ENCODE data around the gene KREMEN2.
"Not testable (repeated sequence)": the region's sequence is repeated elsewhere in the genome, so short reads cannot be mapped to it uniquely, and the experiment has no call there.

KREMEN2 gene

GRCh38 chr16:2933136-2933535, 30.9 kb upstream of the KREMEN2 start:
- peaks cover 63% of the 10 kb centered on the region for H3K36me3 Mint-ChIP-seq (ENCODE audit: low read depth)
- no peaks in the 10 kb centered on the region for H3K9me3 Mint-ChIP-seq
- H3K27me3 Mint-ChIP-seq: no peaks in the 10 kb centered on the region
- no peak for DNase-seq
- H3K4me3 Mint-ChIP-seq: no peak overlapping the region
- no peak overlapping the region for H3K27ac Mint-ChIP-seq
- no peaks in the 10 kb centered on the region for H3K4me1 Mint-ChIP-seq (ENCODE audit: low read depth)

- no peak overlapping the region for H3K27ac Mint-ChIP-seq
- H3K27me3 Mint-ChIP-seq: no peaks in the 10 kb centered on the region
Observed at GRCh38 chr16:2933701-2934100, 30.4 kb upstream of the KREMEN2 start.

GRCh38 chr16:2934450-2934849, 29.6 kb upstream of the KREMEN2 start:
- Mint-ChIP-seq H3K27me3 (no peaks in the 10 kb centered on the region), H3K4me3 (no peak overlapping the region), H3K4me1 (ENCODE audit: low read depth) (no peaks in the 10 kb centered on the region), H3K9me3 (no peaks in the 10 kb centered on the region), H3K36me3 (ENCODE audit: low read depth) (peaks cover 75% of the 10 kb centered on the region), H3K27ac (no peak overlapping the region)
- no peak for DNase-seq

More at GRCh38 chr16:2933701-2934100, 30.4 kb upstream of the KREMEN2 start:
- Mint-ChIP-seq H3K4me1 (ENCODE audit: low read depth) (no peaks in the 10 kb centered on the region), H3K9me3 (no peaks in the 10 kb centered on the region), H3K4me3 (no peak overlapping the region), H3K36me3 (ENCODE audit: low read depth) (peaks cover 68% of the 10 kb centered on the region)
- DNase-seq: no peak

DNA sequence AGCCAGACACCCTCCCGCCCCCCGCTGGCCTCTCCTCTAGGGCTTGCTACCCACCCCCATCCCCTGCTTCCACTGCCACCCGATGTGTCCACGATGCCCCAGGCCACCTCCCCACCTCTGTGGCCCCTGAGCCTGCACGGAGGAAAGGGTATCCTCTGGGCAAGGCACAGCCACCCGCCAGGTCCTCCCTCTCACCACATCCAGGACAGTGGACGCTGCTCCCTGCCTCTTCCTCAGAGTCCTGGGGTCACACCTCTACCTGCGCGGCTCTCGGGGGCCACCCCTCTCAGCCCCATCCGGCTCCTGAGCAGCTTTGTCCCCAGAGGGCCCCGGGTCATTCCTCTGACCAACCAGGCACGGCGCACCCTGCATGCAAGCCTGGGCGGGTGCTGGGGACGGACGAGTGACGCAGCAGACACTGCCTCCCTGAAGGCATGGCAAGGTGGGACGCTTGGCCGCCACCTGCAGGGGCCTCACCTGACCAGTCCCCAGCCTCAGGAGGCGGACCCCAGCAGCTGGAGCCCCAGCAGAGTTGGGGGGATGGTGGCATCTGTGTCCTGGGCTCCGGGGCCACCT, 27.6 kb upstream of the KREMEN2 start:
- Mint-ChIP-seq H3K36me3 (ENCODE audit: low read depth) (peaks cover 80% of the 10 kb centered on the region), H3K9me3 (no peaks in the 10 kb centered on the region), H3K27me3 (no peaks in the 10 kb centered on the region), H3K27ac (no peak overlapping the region), H3K4me3 (no peak overlapping the region), H3K4me1 (ENCODE audit: low read depth) (no peaks in the 10 kb centered on the region)
- no peak for DNase-seq

GRCh38 chr16:2937170-2937569, 26.9 kb upstream of the KREMEN2 start:
- Mint-ChIP-seq H3K36me3 (ENCODE audit: low read depth) (peaks cover 82% of the 10 kb centered on the region), H3K4me1 (ENCODE audit: low read depth) (no peaks in the 10 kb centered on the region), H3K4me3 (no peak overlapping the region)

GRCh38 chr16:2938206-2938605, 25.9 kb upstream of the KREMEN2 start:
- H3K36me3 Mint-ChIP-seq (ENCODE audit: low read depth): peaks cover 81% of the 10 kb centered on the region
- no peaks in the 10 kb centered on the region for H3K9me3 Mint-ChIP-seq
- H3K27ac Mint-ChIP-seq: no peak overlapping the region
- H3K4me3 Mint-ChIP-seq: no peak overlapping the region
- no peaks in the 10 kb centered on the region for H3K27me3 Mint-ChIP-seq
- no peak for DNase-seq
- H3K4me1 Mint-ChIP-seq (ENCODE audit: low read depth): no peaks in the 10 kb centered on the region

More at GRCh38 chr16:2937170-2937569, 26.9 kb upstream of the KREMEN2 start:
- H3K9me3 Mint-ChIP-seq: no peaks in the 10 kb centered on the region
- H3K27ac Mint-ChIP-seq: no peak overlapping the region
- DNase-seq: no peak
- no peaks in the 10 kb centered on the region for H3K27me3 Mint-ChIP-seq

- H3K27me3 Mint-ChIP-seq: no peaks in the 10 kb centered on the region
- H3K9me3 Mint-ChIP-seq: no peaks in the 10 kb centered on the region
- no peak for DNase-seq
- no peaks in the 10 kb centered on the region for H3K4me1 Mint-ChIP-seq (ENCODE audit: low read depth)
- peaks cover 74% of the 10 kb centered on the region for H3K36me3 Mint-ChIP-seq (ENCODE audit: low read depth)
- no peak overlapping the region for H3K27ac Mint-ChIP-seq
- H3K4me3 Mint-ChIP-seq: no peak overlapping the region
Observed at GRCh38 chr16:2939968-2940367, 24.1 kb upstream of the KREMEN2 start.

- Mint-ChIP-seq H3K9me3 (no peaks in the 10 kb centered on the region), H3K27ac (no peak overlapping the region), H3K27me3 (no peaks in the 10 kb centered on the region), H3K36me3 (ENCODE audit: low read depth) (peaks cover 68% of the 10 kb centered on the region), H3K4me1 (ENCODE audit: low read depth) (no peaks in the 10 kb centered on the region), H3K4me3 (no peak overlapping the region)
- DNase-seq: no peak
Observed at GRCh38 chr16:2942045-2942444, 22.0 kb upstream of the KREMEN2 start.

GRCh38 chr16:2943716-2944115, 20.4 kb upstream of the KREMEN2 start:
- not testable (repeated sequence) for DNase-seq; H3K4me1 Mint-ChIP-seq (ENCODE audit: low read depth); H3K9me3 Mint-ChIP-seq; H3K27me3 Mint-ChIP-seq; H3K4me3 Mint-ChIP-seq; H3K27ac Mint-ChIP-seq
- peaks cover 59% of the 10 kb centered on the region for H3K36me3 Mint-ChIP-seq (ENCODE audit: low read depth)

GRCh38 chr16:2946649-2947048, 17.4 kb upstream of the KREMEN2 start:
- Mint-ChIP-seq H3K27me3 (no peaks in the 10 kb centered on the region), H3K36me3 (ENCODE audit: low read depth) (peaks cover 42% of the 10 kb centered on the region), H3K27ac (no peak overlapping the region), H3K9me3 (no peaks in the 10 kb centered on the region), H3K4me1 (ENCODE audit: low read depth) (no peaks in the 10 kb centered on the region), H3K4me3 (no peak overlapping the region)
- no peak for DNase-seq

- Mint-ChIP-seq H3K9me3 (no peaks in the 10 kb centered on the region), H3K4me3 (no peak overlapping the region), H3K36me3 (ENCODE audit: low read depth) (peaks cover 22% of the 10 kb centered on the region), H3K4me1 (ENCODE audit: low read depth) (no peaks in the 10 kb centered on the region), H3K27me3 (no peaks in the 10 kb centered on the region), H3K27ac (no peak overlapping the region)
- DNase-seq: no peak
Observed at GRCh38 chr16:2948807-2949704, 15.0 kb upstream of the KREMEN2 start.

DNA sequence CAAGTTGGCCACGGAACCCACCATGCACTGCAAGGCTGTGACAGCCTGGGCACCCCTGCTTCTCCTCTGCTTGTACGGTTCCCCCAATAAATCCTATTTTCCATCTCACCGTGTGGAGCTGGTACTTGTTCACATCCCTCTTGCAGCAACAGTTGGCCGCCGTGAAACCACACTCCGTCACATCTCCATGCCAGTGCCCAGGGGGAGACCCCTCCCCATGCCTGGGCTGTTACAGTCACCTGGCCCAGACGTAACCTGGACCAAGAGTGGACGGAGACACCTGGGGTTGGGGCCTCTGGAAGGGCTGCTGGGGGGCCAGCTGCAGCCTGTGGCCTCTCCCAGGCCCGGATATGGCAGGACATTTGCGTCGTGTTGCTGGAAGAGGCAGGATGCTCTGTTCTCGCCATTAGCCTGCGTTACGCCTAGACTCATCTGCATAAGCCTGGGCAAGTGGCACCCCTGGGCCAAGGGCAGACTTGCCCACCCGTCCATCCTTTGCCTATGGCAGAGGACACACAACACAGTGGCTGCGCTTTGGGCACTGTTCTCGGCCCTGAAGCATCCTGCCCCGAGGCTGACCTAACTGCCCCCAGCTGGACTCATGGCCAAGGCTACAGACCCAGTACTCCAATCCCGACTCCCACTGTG, 14.2 kb upstream of the KREMEN2 start:
- no peak overlapping the region for H3K27ac Mint-ChIP-seq
- H3K4me1 Mint-ChIP-seq (ENCODE audit: low read depth): no peaks in the 10 kb centered on the region
- DNase-seq: no peak
- no peaks in the 10 kb centered on the region for H3K27me3 Mint-ChIP-seq
- no peak overlapping the region for H3K4me3 Mint-ChIP-seq
- H3K9me3 Mint-ChIP-seq: no peaks in the 10 kb centered on the region
- H3K36me3 Mint-ChIP-seq (ENCODE audit: low read depth): peaks cover 22% of the 10 kb centered on the region

- H3K27me3 Mint-ChIP-seq: no peaks in the 10 kb centered on the region
- no peak overlapping the region for H3K27ac Mint-ChIP-seq
- peaks cover 22% of the 10 kb centered on the region for H3K36me3 Mint-ChIP-seq (ENCODE audit: low read depth)
- H3K9me3 Mint-ChIP-seq: no peaks in the 10 kb centered on the region
- DNase-seq: no peak
- no peaks in the 10 kb centered on the region for H3K4me1 Mint-ChIP-seq (ENCODE audit: low read depth)
- H3K4me3 Mint-ChIP-seq: no peak overlapping the region
Observed at GRCh38 chr16:2950353-2950724, 13.7 kb upstream of the KREMEN2 start.

DNA sequence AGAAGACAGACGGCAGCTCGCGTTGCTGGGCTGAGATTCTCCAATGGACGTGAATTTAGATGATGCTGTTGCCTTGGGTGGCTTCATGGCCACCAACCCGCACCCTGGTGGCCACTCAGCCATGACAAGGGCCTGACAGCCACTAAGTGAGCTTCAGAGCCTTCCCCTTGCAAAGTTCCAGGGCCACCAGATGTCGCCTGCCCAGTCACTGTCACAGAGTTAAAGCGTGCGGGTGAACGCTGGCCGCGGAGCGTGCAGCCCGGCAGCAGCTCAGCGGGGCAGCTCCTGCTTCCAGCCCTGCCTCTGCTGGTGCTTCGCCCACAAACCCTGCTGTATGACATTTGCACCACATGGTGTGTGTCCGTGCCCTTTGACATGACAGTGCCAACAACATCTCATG, 13.3 kb upstream of the KREMEN2 start:
- Mint-ChIP-seq H3K4me1 (ENCODE audit: low read depth) (no peaks in the 10 kb centered on the region), H3K36me3 (ENCODE audit: low read depth) (peaks cover 22% of the 10 kb centered on the region), H3K9me3 (no peaks in the 10 kb centered on the region), H3K27ac (no peak overlapping the region), H3K4me3 (no peak overlapping the region), H3K27me3 (no peaks in the 10 kb centered on the region)
- DNase-seq: no peak

DNA sequence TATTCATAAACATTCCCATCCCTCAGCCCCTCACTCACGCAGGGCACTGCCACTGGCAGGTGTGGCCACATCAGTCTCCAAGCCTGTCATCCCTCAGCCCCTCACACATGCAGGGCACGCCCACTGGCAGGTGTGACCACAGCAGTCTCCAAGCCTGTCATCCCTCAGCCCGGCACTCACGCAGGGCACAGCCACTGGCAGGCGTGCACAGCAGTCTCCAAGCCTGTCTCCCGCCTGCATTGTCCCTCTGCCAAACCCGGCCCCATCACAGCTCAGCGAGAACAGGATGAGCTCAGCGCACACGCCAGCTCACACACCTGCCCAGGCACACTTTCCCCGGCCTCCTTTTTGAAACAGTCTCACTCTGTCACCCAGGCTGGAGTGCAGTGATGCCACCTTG, 11.4 kb upstream of the KREMEN2 start:
- Mint-ChIP-seq H3K27ac (no peak overlapping the region), H3K9me3 (no peaks in the 10 kb centered on the region), H3K36me3 (ENCODE audit: low read depth) (peaks cover 14% of the 10 kb centered on the region), H3K27me3 (peaks cover 13% of the 10 kb centered on the region), H3K4me1 (ENCODE audit: low read depth) (peaks cover 3% of the 10 kb centered on the region), H3K4me3 (no peak overlapping the region)
- no peak for DNase-seq
